HEK293T (cell line): ENCODE results near the gene CR1.

Experiments
- BHLHE40 ChIP-seq: fragments of 450-650 bp; IDR thresholded peaks from 2 replicates; pipeline ENCODE4 v1.6.1; 2016; ENCODE audit warnings: mild to moderate bottlenecking, moderate library complexity, borderline replicate concordance
- FOXA1 ChIP-seq: fragments of 450-650 bp; IDR thresholded peaks from 2 replicates; pipeline ENCODE4 v1.6.1; 2016; ENCODE audit warnings: mild to moderate bottlenecking
- FOXK2 ChIP-seq: fragments of 450-650 bp; IDR thresholded peaks from 2 replicates; pipeline ENCODE4 v1.6.1; 2016; ENCODE audit warnings: mild to moderate bottlenecking
- FOXM1 ChIP-seq: fragments of 450-650 bp; IDR thresholded peaks from 2 replicates; pipeline ENCODE4 v1.6.1; 2017; ENCODE audit warnings: mild to moderate bottlenecking, borderline replicate concordance
- HDGF ChIP-seq: fragments of 450-650 bp; IDR thresholded peaks from 2 replicates; pipeline ENCODE4 v1.6.1; 2017; ENCODE audit warnings: antibody characterized with exemption, borderline replicate concordance
- L3MBTL2 ChIP-seq: fragments of 450-650 bp; conservative IDR thresholded peaks from 2 replicates; pipeline ENCODE4 v1.6.1; 2016; ENCODE audit warnings: mild to moderate bottlenecking
- LEF1 ChIP-seq: fragments of 450-650 bp; IDR thresholded peaks from 2 replicates; pipeline ENCODE4 v1.6.1; 2017; ENCODE audit warnings: mild to moderate bottlenecking, borderline replicate concordance
- NFRKB ChIP-seq: fragments of 450-650 bp; IDR thresholded peaks from 2 replicates; pipeline ENCODE4 v1.6.1; 2016; ENCODE audit warnings: mild to moderate bottlenecking, moderate library complexity
- SP1 ChIP-seq: fragments of 450-650 bp; IDR thresholded peaks from 2 replicates; pipeline ENCODE4 v1.6.1; 2017
- SUZ12 ChIP-seq: fragments of 450-650 bp; IDR thresholded peaks from 2 replicates; pipeline ENCODE4 v1.6.1; 2016; ENCODE audit warnings: mild to moderate bottlenecking
- TARDBP ChIP-seq: fragments of 450-650 bp; IDR thresholded peaks from 2 replicates; pipeline ENCODE4 v1.6.1; 2016

- TF ChIP-seq LEF1 (no peak), FOXK2 (no peak), SUZ12 (no peak), L3MBTL2 (no peak), FOXM1 (no peak), SP1 (no peak), BHLHE40 (no peak), TARDBP (no peak), HDGF (no peak), NFRKB (no peak), FOXA1 (no peak)
Observed at GRCh38 chr1:207516729-207517128, 20.8 kb downstream of the CR1 start.
